ENCODE results near the gene PGBD5.

PGBD5 gene

GRCh38 chr1:230320804-230321203 lies 105.3 kb downstream of the PGBD5 start:
- DNase-seq: no peak

GRCh38 chr1:230319014-230319747 lies 107.0 kb downstream of the PGBD5 start:
- DNase-seq: no peak

- DNase-seq: peak; percentile 7
These were observed 108.0 kb downstream of the PGBD5 start for GRCh38 chr1:230317823-230318819.

GRCh38 chr1:230316864-230317745 lies 109.0 kb downstream of the PGBD5 start:
- no peak for DNase-seq

GRCh38 chr1:230315099-230315498 lies 111.0 kb downstream of the PGBD5 start:
- no peak for DNase-seq

- DNase-seq: no peak
These were observed 112.0 kb downstream of the PGBD5 start for GRCh38 chr1:230314142-230314470.

GRCh38 chr1:230313453-230314141 lies 112.5 kb downstream of the PGBD5 start:
- no peak for DNase-seq

- no peak for DNase-seq
These were observed 113.5 kb downstream of the PGBD5 start for GRCh38 chr1:230312676-230313075.

GRCh38 chr1:230310381-230311163 lies 115.6 kb downstream of the PGBD5 start:
- peak; percentile 19 for DNase-seq

- no peak for DNase-seq
These were observed 116.4 kb downstream of the PGBD5 start for GRCh38 chr1:230309646-230310177.

- DNase-seq: no peak
These were observed 117.3 kb downstream of the PGBD5 start for GRCh38 chr1:230308821-230309220.

- DNase-seq: no peak
These were observed 118.1 kb downstream of the PGBD5 start for GRCh38 chr1:230308039-230308438.

GRCh38 chr1:230307213-230307612 lies 118.9 kb downstream of the PGBD5 start:
- no peak for DNase-seq

GRCh38 chr1:230306169-230306568 lies 120.0 kb downstream of the PGBD5 start:
- DNase-seq: no peak

- DNase-seq: no peak
These were observed 122.3 kb downstream of the PGBD5 start for GRCh38 chr1:230303822-230304221.

- no peak for DNase-seq
These were observed 123.1 kb downstream of the PGBD5 start for GRCh38 chr1:230303069-230303468.

- no peak for DNase-seq
These were observed 124.3 kb downstream of the PGBD5 start for GRCh38 chr1:230301822-230302221.

- no peak for DNase-seq
These were observed 124.8 kb downstream of the PGBD5 start for GRCh38 chr1:230301322-230301721.

- DNase-seq: no peak
These were observed 125.5 kb downstream of the PGBD5 start for GRCh38 chr1:230300322-230301301.
